GM19452 (cell line): Measurements from ENCODE around the gene ROR1.

Experiments used
- ATAC-seq: cut with Tn5 transposase; IDR thresholded peaks from one replicate; pipeline ENCODE4 v1.9.1; 2021; ENCODE audit not compliant: unreplicated experiment

Gene ROR1

DNA sequence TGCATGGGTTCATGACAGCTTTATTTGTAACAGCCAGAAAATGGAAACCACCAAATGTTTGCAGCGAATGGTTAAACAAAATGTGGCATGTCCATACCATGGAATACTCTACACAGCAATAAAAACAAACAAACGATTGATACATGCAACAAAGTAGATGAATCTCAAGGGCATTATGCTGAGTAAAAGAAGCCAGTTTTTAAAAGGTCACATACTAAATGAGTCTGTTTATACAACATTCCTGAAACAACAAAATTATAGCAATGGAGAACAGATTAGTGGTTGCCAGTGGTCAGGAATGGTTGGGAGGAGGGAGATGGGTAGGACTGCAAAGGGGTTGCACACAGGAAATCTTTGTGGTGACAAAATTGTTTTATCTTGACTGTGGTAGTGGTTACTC is 227.2 kb downstream of the ROR1 start:
- ATAC-seq, result no peak

- no peak for ATAC-seq
Observed at GRCh38 chr1:64004451-64005025, 230.7 kb downstream of the ROR1 start.

- no peak for ATAC-seq
Observed at GRCh38 chr1:64005801-64006200, 232.0 kb downstream of the ROR1 start.

DNA sequence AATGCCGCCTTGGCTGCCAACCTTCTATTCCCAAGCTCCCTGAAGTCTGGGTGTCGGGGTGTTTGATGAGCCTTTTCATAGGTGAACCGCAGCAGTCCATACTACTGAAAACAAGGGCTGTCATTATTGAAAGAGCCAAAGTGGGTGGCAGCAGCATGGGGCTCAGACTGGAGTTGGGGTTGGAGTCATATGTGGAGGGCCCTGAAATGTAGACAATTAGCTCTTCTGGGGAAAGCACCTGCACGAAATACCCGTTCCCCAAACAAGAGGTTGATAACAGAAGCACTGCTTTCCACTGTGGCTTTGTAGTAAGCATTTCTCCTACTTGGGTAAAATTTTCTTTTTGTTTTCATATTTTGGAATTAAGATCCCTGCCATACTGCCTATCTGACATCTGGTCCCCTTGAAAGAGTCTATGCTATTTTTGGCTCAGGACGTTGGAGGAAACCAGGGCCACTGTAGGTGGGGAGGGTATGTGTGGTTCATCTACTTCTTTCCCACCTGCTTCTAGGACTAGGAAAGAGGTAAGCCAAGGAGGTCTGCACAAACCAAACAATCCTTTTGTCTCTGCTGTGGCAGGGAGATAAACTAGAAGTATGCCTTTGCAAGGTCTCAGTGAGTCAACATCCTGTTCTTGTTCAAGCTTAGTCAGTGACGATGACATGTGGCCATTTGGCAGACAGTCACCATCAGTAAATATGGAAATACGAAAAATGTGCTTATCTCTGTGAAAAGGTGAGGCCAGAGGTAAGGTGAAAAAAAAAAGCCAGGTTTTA is 232.6 kb downstream of the ROR1 start:
- no peak for ATAC-seq

DNA sequence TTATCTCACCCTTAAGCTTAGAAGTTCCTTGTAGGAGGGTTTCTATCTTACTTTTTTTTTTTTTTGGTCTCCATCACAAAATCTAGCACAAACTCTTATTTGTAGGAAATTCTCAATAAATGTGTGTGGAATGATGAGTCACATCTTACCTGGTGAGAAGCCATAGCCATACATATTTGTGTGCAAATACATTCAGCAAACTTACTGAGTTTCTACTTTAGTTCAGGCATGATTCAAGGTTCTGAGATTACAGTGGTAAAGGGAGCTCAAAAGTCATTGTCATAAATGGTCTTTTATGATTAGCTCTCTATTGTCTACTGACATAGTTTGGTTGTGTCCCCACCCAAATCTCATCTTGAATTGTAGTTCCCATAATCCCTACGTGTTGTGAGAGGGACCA is 236.5 kb downstream of the ROR1 start:
- ATAC-seq, result no peak

DNA sequence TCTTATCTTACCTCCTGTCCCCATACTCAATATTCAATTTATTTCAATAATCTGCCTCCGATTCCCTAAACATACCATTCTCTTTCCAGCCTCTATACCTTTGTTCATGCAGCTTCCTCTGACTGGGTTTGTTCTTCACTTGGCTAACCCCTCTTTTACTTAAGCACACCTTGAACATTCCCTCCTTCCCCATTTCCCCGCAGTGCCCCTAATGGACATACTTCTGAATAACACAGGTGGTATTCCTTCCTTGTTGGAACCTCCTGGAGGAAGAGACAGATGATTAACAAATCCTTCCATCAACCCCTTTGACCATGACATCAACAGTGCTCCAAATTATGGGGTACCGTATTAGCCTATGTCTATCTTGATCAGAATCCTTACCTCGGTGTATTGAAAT is 239.6 kb downstream of the ROR1 start:
- ATAC-seq, result no peak

GRCh38 chr1:64019818-64020217 is 246.0 kb downstream of the ROR1 start:
- ATAC-seq, result peak; percentile 55

DNA sequence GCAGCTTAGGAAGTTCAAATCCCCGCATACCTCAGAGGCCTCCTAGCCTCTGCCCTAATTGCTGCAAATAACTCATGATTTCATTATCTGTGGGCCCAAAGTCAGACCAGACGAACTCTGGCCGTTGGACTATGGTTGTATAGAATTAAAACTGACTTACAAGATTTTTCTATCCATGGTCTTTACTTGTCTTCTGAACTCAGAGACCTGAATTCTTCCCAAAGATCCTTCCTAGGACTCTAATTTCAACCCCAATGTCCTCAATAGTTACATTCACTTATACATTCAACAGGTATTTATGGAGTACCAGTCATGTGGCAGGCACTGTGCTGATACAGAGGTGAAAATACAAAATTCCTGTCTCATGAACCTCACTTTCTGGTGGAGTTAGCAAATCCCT is 247.2 kb downstream of the ROR1 start:
- ATAC-seq, result no peak

DNA sequence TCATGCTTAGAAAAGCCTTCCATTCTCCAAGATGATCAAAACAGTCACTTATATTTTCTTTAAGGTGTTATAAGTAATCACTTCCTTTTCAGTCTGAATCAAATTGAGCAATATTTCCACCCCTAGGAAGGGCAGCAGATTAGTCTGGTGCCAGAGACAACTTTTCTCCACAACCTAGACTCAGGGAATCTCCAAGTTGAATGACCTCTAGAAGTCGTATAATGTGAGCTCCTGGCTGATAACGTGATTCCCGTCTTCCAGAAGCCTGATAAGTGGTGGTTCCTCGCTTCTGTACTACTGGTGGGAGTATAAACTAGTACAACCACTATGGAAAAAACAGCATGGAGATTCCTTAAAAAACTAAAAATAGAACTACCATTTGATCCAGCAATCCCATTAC is 251.2 kb downstream of the ROR1 start:
- no peak for ATAC-seq

- ATAC-seq, result no peak
Observed at GRCh38 chr1:64029037-64029436, 255.2 kb downstream of the ROR1 start.

DNA sequence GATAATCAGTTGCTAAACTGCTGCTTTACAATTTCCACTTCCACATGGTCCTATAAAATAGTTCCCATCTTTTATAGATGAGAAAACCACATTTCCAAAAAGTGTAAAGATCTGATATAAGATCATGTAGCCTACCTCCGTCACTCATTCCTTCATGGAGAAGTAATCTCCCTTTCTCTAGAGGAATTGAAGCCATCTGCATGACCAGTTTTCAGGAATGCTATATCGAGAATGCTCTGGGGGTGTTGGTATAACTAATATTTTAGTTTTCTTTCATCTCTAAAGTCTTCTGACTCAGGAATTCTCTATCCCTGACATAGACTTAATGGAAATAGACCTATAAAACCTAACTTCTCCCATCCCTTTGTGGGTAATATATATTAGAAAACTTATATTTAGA is 256.6 kb downstream of the ROR1 start:
- ATAC-seq, result no peak

DNA sequence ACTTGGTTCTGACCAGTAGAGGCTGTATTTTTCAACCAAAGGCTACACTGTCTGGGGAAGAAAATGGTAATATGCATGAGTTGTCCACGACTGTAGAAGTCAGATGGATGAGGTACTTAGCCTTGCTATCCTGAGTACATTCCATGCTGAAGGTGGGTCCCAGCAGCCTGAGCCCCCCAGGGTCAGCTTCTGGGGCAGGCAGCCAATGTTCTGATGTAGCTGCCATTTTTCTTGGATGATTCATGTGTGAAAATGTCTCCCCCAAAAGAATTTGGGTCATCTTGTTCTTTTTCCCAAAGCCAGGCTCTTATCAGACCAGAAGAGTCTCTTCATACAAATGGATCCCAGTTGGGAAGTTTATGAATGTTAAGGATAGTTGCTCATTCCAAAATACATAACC is 257.4 kb downstream of the ROR1 start:
- no peak for ATAC-seq

- ATAC-seq, result no peak
Observed at GRCh38 chr1:64033667-64034220, 259.9 kb downstream of the ROR1 start.

DNA sequence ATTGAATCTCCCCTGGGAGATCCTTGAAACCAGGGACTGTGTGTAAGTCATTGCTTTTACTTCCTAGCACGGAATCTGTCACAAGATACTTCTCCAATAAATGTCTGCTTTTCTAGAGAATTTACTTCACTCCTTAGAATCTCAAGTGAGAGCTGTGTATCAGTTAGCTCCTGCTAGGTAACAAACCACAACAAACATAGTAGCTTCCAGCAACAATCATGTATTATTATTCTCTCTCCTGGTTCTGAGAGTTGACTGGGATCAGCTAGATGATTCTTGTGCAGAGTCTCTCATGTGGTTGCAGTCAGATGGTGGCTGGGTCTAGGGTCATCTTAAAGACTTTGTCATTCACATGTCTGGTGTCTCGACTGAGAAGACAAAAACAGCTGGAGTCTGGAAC is 262.7 kb downstream of the ROR1 start:
- ATAC-seq, result no peak

DNA sequence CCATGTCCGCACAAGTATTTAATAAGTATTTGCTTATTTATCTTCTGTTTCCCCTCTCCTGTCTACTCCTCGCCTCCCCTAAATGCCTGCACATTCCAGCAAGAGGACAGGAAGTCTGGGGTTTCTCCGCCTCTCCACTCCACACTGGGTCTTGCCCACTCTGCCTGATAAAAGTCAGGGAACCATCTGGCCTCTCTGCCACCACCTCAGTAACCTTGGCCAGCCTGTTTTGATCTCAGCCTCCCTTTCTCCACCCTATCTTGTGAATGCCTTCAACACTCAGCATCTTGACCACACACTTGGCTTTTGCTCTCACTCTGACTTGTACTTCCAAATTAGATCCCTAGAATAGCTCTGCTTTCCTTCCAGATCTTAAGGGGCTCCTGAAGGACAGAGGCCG is 264.3 kb downstream of the ROR1 start:
- no peak for ATAC-seq

GRCh38 chr1:64038965-64039364 is 265.1 kb downstream of the ROR1 start:
- no peak for ATAC-seq

GRCh38 chr1:64039390-64039926 is 265.6 kb downstream of the ROR1 start:
- no peak for ATAC-seq

DNA sequence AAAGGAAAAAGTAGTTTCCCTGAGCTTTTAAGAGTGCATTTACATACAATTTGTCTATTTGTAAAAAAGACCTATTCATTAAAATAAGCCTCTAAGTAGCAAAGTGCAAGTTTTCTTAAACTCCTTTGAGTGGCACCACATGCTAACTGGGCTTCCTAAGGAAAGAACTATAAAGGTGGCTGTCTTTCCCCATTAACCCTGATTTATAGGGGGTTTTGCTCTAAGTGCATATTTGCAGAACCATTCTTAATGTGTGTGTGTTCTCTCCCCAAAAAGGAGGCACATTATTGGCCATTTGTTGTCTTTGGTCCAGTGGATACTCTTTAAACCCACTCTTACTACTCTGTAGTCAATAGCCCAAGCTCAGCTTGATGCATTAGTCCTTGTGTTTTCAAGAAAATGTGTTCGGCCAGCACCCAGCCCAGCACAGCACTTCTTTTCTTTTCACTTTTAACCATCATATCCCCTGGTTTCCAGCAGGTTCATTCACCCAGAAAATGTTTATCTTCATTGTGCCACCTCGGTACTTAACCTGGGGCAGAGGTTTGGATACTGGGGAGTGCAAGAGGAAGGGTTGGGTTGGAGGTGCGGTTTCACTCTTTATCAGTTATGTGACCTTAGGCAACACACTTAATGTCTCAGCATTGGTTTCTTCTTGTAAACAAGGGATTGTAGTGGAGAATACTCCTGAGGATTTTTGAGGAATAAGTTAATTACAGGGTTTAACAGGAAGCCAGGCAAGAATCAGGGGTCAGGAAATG is 267.7 kb downstream of the ROR1 start:
- ATAC-seq, result no peak

DNA sequence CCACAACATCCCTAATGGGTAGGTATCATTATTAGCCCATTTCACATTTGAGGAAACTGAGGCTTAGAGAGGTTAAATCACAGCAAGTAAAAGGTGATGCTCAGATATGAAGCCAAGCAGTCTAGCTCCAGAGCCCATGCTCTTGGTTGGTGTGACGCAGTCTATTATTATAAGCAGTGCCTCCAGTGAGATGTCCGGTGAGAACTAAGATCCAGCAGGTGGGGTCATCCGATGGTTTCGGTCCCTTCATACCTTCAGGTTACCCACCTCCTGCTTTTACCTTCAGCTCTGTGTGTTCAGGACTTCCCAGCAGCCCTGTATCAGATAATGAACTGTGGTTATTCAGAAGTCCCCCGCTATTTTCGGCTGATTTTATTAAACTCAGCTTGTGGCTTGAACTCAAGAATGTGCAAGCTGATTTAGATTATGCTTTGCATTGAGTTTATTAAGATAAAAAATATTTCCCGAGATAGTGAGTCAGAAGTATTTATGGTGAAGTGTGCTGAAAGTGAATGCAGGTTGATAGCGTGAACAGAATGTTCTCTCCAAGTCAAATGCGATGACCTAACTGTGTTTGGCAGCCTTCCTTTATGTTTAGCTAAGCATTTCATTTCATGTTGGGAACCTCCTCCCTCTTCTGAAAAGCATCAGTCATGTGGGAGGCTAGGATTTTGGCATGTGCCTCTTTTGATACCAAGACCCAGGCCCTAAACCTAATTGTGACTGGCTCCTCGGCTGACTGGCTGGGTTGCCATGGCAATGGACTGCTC is 268.7 kb downstream of the ROR1 start:
- no peak for ATAC-seq

DNA sequence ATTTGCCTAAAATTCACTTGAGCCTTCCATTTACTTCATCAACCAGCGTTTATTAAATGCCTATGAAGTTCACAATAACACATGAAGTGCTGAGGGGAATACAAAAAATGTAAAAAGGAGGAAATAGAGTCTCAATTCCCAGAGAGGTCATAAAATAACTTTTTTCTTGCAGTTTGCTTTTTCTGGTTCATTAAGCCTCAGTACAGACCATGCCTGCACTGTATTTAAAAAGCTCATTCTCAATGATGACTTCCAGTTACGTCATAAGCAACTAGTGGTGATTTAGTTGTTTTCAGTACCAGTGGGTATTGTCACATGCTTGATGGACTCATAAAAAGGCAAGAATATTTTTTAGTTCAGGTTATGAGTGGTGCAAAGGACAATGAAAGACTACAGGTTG is 269.5 kb downstream of the ROR1 start:
- no peak for ATAC-seq

DNA sequence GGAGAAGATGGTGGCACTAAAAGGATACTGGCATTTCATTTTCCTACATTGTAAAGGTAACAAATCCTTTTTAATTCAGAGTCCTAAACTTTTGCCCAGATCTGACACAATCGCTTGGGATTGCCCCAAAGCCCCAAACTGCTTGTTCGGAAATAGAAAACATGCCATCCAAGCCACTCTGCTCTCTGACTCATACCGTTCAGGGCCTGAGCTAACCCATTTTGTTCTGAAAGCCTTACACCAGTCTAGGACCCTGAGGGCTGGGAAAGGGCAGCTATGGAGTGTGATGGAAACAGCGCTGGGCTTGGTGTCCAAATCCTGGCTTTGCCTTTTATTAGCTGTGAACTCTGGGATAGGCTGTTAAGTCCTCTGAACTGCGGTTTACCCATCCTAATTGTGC is 270.2 kb downstream of the ROR1 start:
- ATAC-seq, result no peak
